ENCODE results near the gene TNP2.

The TNP2 gene

DNA sequence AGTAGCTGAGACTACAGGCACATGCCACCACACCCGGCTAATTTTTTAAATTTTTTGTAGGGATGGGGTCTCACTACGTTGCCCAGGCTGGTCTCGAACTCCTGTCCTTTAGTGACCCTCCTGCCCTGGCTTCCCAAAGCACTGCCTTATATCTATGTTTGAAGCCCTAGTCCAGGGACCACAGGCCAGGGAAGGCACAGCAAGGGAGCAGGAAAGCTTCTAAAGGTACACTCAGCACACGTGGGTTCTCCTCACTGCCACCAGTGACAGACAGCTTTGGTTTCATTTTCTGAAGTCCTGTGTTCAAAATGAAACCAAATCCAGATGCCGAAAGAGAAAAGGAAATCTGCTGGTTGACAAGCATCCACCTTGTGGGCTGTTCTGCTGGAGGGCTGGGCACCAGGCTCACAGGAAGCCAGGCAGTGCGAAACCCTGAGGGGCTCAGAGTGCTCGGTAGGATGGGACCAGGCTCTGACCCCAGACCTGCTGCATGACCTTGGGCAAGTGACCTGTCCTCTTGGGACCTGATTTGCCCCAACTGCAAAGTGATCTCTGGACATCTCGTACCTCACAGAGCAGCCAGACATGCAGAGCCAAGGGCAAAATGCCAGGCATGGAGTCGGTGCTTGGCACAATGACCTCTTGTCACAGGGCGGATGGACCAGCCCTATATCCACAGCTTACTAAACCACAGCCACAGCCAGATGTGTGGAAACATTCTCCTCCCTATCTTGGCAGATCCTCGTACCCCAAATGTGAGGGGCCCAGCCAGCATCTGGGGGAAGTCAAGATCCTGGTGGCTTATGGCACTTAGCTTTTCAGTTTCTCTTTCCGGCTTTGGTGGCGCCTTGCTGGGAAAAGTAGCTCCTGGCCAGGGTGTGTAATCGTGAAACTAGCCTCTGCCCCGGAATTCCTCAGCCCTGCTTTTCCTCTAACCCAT lies 10.3 kb downstream of the TNP2 start:
- in situ Hi-C loops (cut with MboI; ENCODE audit: low sequenced_read_pairs), result loop anchor here (25.0 kb wide), 1 partner anchor 297 kb away; no protein-coding TSS in a partner anchor

DNA sequence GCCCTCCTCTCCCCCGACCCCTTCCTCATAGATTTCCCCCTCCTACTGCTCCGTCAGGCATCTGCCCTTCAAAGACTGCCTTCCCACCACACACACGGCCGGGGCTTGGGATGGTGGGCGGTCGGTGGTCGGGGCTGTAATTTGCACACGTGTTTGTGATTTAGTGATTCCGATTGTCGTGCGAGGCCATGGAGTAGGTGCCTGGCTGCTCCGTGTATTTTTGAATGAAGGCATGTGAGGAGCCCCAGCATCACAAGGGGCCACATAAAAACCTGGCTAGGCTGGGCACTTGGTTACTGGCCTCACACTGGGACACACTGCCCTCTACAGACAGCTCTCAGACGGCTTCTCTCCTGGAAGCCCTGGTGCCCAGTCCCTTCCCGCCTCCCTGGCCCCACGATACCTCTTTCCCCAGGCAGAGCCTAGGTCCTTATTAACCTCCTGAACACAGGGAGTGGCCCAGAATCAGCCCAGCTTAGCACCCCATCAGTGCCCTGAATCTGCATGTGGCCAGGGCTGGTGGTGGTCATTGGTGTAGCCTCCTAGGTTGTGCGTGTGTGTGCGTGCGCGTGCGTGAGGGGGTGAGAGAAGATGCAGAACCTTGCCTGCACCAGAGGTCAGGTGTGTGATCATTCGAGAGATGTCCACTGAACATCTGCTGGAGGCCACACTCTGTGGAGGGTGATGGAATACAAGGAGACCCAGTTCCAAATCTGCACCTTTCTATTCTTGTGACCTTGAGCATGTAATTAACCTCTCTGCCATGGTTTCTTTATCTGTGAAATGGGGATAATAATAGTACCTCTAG lies 11.8 kb downstream of the TNP2 start:
- in situ Hi-C loops (cut with MboI; ENCODE audit: low sequenced_read_pairs), result loop anchor here (25.0 kb wide), 1 partner anchor 295 kb away; no protein-coding TSS in a partner anchor

DNA sequence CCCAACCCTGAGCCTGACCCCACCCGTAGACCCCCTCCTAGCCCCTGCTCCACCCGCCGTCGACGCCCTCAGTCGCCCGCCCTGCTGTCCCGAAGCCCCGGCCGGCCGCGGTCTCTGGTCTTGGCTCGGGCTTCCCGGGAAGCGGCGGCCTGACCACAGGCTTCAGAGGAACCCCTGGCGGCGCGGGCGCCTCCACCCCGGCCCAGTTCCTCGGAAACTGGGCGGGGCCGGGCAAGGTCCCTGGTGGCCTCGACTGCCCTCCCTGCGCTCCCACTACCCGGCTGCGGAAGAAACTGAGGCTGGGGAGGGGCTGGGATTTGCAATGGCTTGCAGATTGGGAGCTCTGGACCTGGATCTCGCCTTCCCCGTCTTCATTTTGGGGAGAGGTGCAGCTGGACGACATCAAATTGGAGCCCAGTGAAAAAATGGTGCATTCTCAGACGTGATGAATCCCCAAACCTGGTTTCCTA lies 12.4 kb downstream of the TNP2 start:
- in situ Hi-C loops (cut with MboI; ENCODE audit: low sequenced_read_pairs), result loop anchor here (25.0 kb wide), 1 partner anchor 294 kb away; no protein-coding TSS in a partner anchor

DNA sequence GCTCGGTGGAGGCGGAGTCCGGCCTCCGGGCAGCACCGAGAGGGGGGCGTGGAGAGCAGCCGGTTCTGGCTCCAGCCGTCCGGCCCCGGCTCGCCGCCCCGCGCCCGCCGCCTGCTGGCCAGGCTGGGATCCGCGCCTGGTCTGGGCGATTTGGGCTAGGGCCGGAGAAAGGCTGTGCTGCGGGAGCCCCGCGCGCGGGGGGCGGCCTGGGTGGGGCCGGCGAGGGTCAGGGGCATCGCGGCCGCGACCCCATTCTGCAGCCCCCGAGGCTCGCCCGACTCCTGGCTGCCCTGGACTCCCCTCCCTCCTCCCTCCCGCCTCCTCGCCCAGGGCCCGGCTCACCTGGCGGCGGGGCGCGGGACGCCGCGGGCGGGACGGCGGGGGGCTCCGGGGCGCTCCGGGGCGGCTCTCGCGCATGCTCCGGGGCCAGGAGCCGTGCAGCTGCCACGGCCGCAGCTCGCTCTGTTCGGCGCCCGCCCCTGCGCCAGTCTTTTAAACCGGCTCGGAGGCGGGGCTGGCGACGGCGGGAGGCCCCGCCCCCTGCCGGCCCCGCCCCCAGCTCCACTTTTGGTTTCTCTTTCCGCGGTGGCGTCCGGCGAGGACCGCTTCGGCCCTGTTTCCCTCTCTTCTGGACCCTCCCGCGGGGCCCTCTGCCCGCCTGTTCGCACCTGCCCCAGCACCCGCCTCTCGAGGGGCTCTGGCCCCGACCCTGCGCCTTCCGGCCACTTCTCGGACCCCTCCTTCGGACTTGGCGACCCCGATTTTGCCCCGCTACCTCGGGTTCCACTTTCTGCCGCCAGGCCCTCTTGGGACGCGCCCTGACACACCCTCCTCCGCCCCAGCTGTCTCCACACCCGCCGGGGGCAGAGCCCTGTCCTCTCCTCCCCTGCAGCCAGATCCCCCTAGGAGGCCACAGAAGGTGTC lies 13.1 kb downstream of the TNP2 start, which contains the start of gene SOCS1:
TSS of gene SOCS1 (minus strand) at position 468 of the 924 bp plus-strand sequence. CDS start 726 bp downstream, outside the sequence.
- in situ Hi-C loops (cut with MboI; ENCODE audit: low sequenced_read_pairs), result loop anchor here (25.0 kb wide), 1 partner anchor 294 kb away; no protein-coding TSS in a partner anchor

DNA sequence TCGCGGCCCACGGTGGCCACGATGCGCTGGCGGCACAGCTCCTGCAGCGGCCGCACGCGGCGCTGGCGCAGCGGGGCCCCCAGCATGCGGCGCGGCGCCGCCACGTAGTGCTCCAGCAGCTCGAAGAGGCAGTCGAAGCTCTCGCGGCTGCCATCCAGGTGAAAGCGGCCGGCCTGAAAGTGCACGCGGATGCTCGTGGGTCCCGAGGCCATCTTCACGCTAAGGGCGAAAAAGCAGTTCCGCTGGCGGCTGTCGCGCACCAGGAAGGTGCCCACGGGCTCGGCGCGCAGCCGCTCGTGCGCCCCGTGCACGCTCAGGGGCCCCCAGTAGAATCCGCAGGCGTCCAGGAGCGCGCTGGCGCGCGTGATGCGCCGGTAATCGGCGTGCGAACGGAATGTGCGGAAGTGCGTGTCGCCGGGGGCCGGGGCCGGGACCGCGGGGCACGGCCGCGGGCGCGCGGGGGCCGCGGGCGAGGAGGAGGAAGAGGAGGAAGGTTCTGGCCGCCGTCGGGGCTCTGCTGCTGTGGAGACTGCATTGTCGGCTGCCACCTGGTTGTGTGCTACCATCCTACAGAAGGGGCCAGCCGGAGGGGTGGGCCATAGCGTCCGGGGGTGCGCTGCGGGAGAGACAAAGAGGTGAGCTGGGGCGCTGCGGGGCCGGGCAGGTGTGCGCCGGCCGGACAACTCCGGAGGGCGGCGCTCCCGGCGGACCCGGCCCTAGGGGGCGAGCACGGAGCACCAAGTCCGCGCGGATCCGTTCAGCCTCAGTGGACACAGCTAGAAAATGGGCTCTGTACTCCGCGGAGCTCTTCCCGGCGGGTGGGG lies 14.0 kb downstream of the TNP2 start:
- in situ Hi-C loops (cut with MboI; ENCODE audit: low sequenced_read_pairs), result loop anchor here (25.0 kb wide), 1 partner anchor 293 kb away; no protein-coding TSS in a partner anchor

DNA sequence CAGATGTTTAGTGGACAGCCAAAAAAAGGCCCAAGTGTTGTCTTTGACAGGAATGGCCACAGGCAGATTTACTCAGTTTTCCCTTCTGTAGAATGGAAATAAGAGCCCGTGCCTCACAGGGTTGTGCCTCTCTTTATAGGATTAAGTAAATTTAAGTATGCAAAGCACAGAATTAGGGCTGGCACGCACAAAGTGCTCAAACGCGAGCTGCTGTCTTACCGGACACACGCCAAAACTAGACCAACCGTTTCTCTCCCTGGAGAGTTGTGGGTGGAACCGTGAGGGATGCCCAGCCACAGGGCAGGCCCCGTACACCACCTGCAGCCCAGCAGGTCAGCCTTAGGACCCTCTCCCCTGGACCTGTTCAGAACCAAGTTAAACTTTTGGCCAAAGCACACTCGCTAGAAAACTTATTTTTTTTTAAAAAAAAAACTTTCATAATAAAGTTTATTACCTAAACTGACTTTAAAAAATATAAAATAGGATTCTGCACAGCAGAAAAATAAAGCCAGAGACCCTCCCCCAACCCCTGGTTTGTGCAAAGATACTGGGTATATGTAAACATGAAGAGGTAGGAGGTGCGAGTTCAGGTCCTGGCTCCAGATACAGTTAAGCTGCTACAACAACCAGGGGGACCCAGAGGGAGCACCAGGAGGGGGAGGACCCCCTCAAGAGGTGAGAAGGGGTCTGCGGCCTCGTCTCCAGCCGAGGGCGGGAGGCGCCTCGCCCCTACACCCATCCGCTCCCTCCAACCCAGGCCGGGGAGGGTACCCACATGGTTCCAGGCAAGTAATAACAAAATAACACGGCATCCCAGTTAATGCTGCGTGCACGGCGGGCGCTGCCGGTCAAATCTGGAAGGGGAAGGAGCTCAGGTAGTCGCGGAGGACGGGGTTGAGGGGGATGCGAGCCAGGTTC lies 14.9 kb downstream of the TNP2 start:
- in situ Hi-C loops (cut with MboI; ENCODE audit: low sequenced_read_pairs), result loop anchor here (25.0 kb wide), 1 partner anchor 292 kb away; no protein-coding TSS in a partner anchor

DNA sequence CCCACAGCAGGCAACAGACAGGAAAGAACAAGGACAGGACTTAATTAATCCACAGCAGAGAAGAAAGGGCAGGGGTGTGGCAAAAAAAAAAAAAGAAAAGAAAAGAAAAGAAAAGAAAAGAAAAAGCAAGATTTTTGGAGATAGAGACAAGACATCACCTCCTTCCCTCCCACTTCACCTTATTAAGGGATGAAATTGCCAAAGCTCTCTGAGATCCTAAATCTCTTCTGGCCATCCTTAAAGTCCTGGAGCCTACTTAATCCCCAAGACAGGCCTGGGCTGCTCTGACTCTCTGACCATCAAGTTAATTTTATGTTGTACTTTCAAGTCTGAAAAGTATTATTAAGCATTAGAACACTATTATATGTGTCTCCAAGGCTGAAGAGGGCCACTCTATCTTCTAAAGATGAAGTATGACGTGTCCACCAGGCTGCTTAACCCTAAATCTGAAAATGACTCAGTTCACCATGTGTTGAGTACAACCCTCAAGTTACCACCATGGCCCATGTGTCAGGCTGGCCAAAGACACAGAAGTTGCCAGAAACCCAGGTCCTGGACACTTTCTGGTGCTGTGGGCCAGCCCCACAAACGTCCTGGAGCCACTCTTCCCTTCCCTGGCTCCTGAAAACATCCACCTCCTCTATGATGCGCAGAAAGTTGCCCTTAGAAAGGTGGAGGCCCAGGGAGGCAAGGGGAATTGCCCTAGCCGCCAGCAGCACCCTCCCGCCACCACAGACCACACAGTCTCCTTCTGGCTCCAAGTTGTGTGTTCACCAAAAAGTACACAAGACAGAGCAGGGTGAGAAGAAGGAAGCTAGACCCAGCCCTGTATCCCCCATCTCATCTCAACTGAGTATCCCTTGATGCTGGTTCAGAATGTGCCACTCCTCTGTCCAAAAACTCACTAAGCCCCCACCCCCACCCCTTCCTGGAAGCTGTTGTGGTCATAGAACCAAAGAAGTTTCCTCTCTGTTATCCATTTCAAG lies 15.8 kb downstream of the TNP2 start:
- in situ Hi-C loops (cut with MboI; ENCODE audit: low sequenced_read_pairs), result loop anchor here (25.0 kb wide), 1 partner anchor 291 kb away; no protein-coding TSS in a partner anchor

DNA sequence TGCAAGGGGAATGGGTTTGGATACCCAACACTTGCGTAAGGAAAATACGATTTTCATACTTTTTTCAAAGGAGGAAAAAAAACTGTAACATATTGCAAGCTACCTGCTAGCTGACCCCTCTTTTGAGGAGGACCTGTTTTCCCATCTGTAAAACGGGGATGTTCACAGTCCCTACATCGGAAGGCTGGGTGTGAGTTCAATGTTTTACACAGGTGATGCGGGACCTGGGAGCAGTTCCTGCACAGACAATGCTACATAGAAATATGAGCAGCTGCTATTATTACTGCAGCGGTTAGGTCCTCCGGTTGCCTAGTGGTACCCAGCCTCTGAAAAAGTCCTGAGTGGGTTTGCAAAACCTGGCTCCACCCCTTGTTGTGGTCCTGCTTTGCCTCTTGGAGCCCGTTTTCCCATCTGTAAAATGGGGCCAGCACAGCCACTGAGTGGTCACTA lies 16.6 kb downstream of the TNP2 start:
- in situ Hi-C loops (cut with MboI; ENCODE audit: low sequenced_read_pairs), result loop anchor here (25.0 kb wide), 1 partner anchor 290 kb away; no protein-coding TSS in a partner anchor

DNA sequence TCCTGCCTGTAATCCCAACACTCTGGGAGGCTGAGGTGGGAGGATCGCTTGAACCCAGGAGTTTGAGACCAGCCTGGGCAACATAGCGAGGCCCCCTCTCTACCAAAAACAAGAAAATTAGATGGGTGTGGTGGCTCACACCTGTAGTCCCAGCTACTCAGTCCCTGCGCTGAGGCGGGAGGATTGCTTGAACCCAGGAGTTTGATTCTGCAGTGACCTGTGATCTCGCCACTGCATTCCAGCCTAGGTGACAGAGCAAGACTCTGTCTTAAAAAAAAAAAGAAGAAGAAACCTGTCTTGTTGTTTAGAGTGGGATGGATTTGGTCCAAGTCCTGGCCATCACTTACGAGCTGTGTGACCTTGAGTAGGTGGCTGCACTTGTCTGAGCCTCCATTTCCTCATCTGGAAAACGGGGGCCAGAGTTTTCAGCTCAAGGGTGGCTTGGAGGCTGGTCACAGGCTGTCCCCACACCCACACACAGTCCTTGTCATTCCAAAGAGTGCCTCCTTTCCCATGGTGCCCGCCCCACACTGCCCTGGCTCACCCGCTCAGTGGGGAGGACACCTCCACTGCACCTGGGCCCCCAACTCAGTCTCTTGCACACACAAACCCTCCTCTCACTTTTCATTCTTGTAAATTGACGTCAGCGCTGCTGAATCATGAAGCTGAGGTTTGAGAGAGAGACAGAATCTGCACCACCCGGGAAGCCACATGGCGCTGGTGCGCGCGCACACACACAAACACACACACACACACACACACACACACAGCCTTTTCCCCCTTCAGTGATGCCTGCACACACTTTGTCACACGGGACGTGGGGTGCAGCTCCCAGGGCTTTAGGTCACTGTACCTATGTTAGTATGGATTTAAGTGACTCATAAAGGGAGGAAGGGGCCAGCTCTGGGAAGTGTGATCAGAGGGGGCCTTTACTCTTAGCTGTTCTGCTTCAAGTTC lies 17.3 kb downstream of the TNP2 start:
- in situ Hi-C loops (cut with MboI; ENCODE audit: low sequenced_read_pairs), result loop anchor here (25.0 kb wide), 1 partner anchor 290 kb away; no protein-coding TSS in a partner anchor

DNA sequence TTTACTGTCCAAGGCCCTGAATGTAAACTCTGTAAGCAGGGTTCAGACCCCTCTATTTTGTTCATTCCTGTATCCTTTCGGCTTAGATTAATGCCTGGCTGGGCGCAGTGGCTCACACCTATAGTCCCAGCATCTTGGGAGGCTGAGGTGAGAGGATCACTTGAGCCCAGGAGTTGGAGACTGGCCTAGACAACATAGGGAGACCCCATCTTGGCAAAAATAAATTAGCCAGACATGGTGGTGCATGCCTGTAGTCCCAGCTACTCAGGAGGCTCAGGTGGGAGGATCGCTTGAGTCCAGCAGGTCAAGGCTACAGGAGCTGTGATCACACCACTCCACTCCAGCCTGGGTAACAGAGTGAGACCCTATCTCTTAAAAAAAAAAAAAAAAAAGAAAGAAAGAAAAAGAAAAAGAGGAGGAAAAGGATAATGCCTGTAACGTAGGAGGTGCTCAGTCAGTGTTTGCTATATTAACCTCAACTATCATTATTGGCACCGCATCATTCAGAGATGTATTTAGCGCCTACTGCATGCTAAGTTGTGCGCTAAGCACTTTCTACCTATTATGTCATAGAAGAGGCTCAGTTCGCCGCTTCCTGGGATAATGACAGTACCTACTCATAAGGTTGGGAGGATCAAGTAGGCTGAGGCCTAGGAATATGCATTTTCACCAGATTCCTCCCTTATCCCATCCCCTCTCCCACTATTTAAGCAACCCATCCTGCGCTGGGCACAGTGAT lies 18.2 kb downstream of the TNP2 start:
- in situ Hi-C loops (cut with MboI; ENCODE audit: low sequenced_read_pairs), result loop anchor here (25.0 kb wide), 1 partner anchor 289 kb away; no protein-coding TSS in a partner anchor

DNA sequence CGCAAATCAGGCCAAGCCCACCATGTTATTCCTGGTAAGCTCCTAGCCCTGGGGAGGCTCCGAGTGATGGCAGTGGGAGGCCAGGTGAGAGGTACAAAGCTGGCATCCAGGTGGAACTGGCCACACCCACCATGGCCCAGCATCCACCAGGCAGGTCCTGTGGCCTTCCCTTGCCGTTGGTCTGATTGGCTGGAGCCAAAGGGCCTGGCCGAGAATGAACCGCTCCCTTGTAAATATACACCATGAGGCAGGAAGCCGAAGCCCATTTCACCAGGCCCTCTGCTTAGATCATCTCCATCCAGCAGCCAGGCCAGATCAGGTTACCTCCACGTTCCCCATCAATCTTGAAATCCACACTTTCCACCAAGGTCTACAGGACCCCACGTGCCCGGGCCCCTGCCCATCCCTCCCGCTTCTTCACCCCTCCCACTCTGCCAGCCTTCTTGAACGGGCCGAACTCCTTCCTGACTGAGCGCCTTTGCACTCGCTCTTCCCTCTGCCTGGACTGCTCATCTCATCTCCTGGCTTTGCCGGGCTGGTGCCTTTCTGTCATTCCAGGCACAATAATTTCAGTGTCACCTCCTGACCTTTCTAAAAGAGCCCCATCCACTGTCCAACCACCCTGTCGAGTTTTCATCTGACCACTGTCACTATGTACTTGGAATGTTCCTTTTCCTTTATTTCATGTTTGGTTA lies 18.9 kb downstream of the TNP2 start:
- in situ Hi-C loops (cut with MboI; ENCODE audit: low sequenced_read_pairs), result loop anchor here (25.0 kb wide), 1 partner anchor 288 kb away; no protein-coding TSS in a partner anchor

DNA sequence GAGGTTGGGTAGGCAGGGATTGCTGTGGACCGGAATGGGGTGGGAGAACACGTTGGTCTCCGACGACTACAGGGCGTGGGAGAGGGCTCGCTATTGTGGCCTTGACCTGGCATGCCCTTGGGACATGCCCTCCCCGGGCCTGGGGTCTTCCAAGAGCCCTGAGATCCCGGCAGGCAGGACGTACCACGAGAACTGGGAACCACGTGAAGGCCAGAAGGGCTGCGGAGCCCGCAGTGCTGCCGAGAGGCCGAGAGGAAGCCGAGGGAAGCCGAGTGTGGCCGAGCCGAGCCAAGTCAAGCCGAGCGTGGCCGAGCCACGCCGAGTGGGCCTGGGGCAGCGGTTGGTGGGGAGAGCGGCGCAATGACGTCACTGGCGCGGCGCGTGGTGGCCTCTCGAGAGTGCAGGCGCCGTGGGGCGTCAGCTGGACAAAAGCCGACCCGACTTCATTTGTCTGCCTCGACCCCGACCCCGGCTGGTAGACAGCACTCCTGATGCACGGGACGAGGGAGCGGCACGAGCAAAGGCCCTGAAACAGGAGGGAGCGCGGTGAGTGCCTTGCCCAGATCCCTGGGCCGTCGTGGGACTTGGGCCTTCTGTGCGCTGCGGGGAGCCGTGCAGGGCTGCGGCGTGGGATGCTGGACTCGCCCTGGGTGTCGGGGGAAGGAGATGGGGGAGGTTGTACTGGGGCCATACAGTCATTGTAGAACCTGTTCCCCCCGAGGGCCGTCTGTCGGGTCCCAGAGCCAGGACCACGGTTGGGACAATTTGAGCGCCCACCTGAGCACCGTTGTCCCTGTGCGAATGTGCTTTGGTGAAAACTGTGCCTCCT lies 19.7 kb downstream of the TNP2 start:
- in situ Hi-C loops (cut with MboI; ENCODE audit: low sequenced_read_pairs), result loop anchor here (25.0 kb wide), 1 partner anchor 287 kb away; no protein-coding TSS in a partner anchor

DNA sequence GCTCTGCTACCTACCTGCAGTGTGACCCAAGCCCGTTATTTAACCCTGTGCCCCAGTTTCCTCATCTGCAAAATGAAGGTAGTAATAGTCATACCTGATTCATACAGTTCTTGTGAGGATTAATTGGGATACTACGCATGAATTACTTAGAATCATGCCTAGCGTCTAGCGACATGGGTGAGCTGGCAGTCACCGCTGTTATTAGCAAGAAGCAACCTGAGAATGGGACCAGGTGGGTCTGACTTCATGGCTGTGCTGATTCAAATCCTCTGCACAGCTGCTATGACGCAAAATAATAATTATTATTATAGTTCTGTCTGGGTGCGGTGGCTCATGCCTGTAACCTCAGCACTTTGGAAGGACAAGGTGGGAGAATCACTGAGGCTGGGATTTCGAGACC lies 21.0 kb downstream of the TNP2 start:
- in situ Hi-C loops (cut with MboI; ENCODE audit: low sequenced_read_pairs), result no loop called here

All from HL-60/S4 treated with phorbol 12-myristate 13-acetate at 8.2 ng/mL for 4 days and 3 days (cell line).